HT1080 (cell line): Measurements from ENCODE around the gene GLI3. TPM values are rescaled to one million over a fixed set of nuclear protein-coding genes. Genes with fewer than 3 reads are reported as not detected.

Source experiments
- DNase-seq: peaks from one replicate; pipeline ENCODE4 v3.0.0-alpha.2; 2015; ENCODE audit warnings: low read depth
- polyA plus RNA-seq, 2 experiments: library from polyadenylated mRNA; depleted of rRNA; stranded (reverse); fragments of >200 nt; gene quantifications; 2 replicates each; pipeline ENCODE4 v1.2.3, GENCODE V29; 2015
- total RNA-seq: library from RNA; depleted of rRNA; stranded (reverse); fragments of >200 nt; shearing (Covaris generic); gene quantifications from 2 replicates; pipeline ENCODE4 v1.2.3, GENCODE V29; 2014; rRNA removed

GLI3 gene
- total RNA-seq, result 4.2 and 5.9 TPM in 2 replicates
- polyA plus RNA-seq (2015; cell fraction: cytosol; rRNA removed), result 5.1 and 8.5 TPM in 2 replicates
- polyA plus RNA-seq (2015; cell fraction: nucleus; rRNA removed), result 4.7 and 6.2 TPM in 2 replicates

GRCh38 chr7:42236976-42237810, at the start of gene GLI3:
Gene GLI3, minus strand, starts transcription at chr7:42237209. Its CDS starts 13,956 bp downstream, at chr7:42223253.
- DNase-seq, result peak; percentile 89

- no peak for DNase-seq
Observed at GRCh38 chr7:42285383-42285824, 48.4 kb upstream of the GLI3 start.

- DNase-seq, result peak; percentile 18
Observed at GRCh38 chr7:42283553-42283952, 46.5 kb upstream of the GLI3 start.

- DNase-seq, result no peak
Observed at GRCh38 chr7:42278344-42278743, 41.3 kb upstream of the GLI3 start.

- DNase-seq, result no peak
Observed at GRCh38 chr7:42274053-42274452, 37.0 kb upstream of the GLI3 start.

- peak; percentile 63 for DNase-seq
Observed at GRCh38 chr7:42272793-42273665, 36.0 kb upstream of the GLI3 start.

- peak; percentile 45 for DNase-seq
Observed at GRCh38 chr7:42269161-42269560, 32.2 kb upstream of the GLI3 start.

GRCh38 chr7:42264702-42265101, 27.7 kb upstream of the GLI3 start:
- no peak for DNase-seq

- no peak for DNase-seq
Observed at GRCh38 chr7:42263971-42264370, 27.0 kb upstream of the GLI3 start.

GRCh38 chr7:42262964-42263363, 26.0 kb upstream of the GLI3 start:
- peak; percentile 82 for DNase-seq

GRCh38 chr7:42254217-42254616, 17.2 kb upstream of the GLI3 start:
- no peak for DNase-seq

GRCh38 chr7:42253316-42253715, 16.3 kb upstream of the GLI3 start:
- DNase-seq, result no peak

GRCh38 chr7:42250411-42250810, 13.4 kb upstream of the GLI3 start:
- peak; percentile 49 for DNase-seq

- DNase-seq, result no peak
Observed at GRCh38 chr7:42248579-42248978, 11.6 kb upstream of the GLI3 start.

GRCh38 chr7:42247301-42247700, 10.3 kb upstream of the GLI3 start:
- peak; percentile 96 for DNase-seq

GRCh38 chr7:42244828-42245227, 7.8 kb upstream of the GLI3 start:
- DNase-seq, result peak; percentile 84

GRCh38 chr7:42242381-42242780, 5.4 kb upstream of the GLI3 start:
- no peak for DNase-seq

GRCh38 chr7:42241424-42241823, 4.4 kb upstream of the GLI3 start:
- DNase-seq, result no peak

- DNase-seq, result no peak
Observed at GRCh38 chr7:42240416-42240815, 3.4 kb upstream of the GLI3 start.

- DNase-seq, result peak; percentile 78
Observed at GRCh38 chr7:42238709-42239366, 1.8 kb upstream of the GLI3 start.

GRCh38 chr7:42237811-42238541, 967 bp upstream of the GLI3 start:
- DNase-seq, result peak; percentile 27
